Astrocyte of the spinal cord (primary cell): ENCODE measurements around the gene RNF113B.

Experiments
- DNase-seq: peaks from one replicate; pipeline ENCODE4 v3.0.0; 2011; ENCODE audit warnings: low read depth, low spot score
- H3K4me3 ChIP-seq: 2 replicates; pipeline ENCODE4 v1.5.1; 2011; ENCODE audit warnings: low read depth, mild to moderate bottlenecking, low read length, moderate library complexity
- CTCF ChIP-seq: IDR thresholded peaks from 2 replicates; pipeline ENCODE4 v1.5.1; 2012; ENCODE audit warnings: low read depth, mild to moderate bottlenecking, low read length, inconsistent platforms
- in situ Hi-C: cut with HindIII; loops from 2 replicates; pipeline ENCODE4 v1.10.0; 2017; ENCODE audit warnings: low sequenced_read_pairs

Gene RNF113B

GRCh38 chr13:98216135-98216565 is 39.1 kb upstream of the RNF113B start:
- H3K4me3 ChIP-seq: no peak overlapping the region
- DNase-seq: peak; percentile 94
- TF ChIP-seq CTCF: no peak
- in situ Hi-C loops: no loop called here

- H3K4me3 ChIP-seq: no peak overlapping the region
- in situ Hi-C loops: no loop called here
- DNase-seq: no peak
- TF ChIP-seq CTCF: no peak
Measured at GRCh38 chr13:98215508-98215907, 38.4 kb upstream of the RNF113B start.

- no peak for TF ChIP-seq CTCF
- DNase-seq: no peak
- in situ Hi-C loops: no loop called here
- no peak overlapping the region for H3K4me3 ChIP-seq
Measured at GRCh38 chr13:98214707-98215106, 37.6 kb upstream of the RNF113B start.

GRCh38 chr13:98214008-98214643 is 37.1 kb upstream of the RNF113B start:
- no peak for TF ChIP-seq CTCF

GRCh38 chr13:98213354-98213753 is 36.3 kb upstream of the RNF113B start:
- no peak for DNase-seq
- no peak overlapping the region for H3K4me3 ChIP-seq

More at GRCh38 chr13:98214008-98214643, 37.1 kb upstream of the RNF113B start:
- DNase-seq: peak; percentile 62
- H3K4me3 ChIP-seq: no peak overlapping the region
- in situ Hi-C loops: no loop called here

GRCh38 chr13:98212763-98213162 is 35.7 kb upstream of the RNF113B start:
- no peak for TF ChIP-seq CTCF
- in situ Hi-C loops: no loop called here
- DNase-seq: no peak
- no peak overlapping the region for H3K4me3 ChIP-seq

More at GRCh38 chr13:98213354-98213753, 36.3 kb upstream of the RNF113B start:
- TF ChIP-seq CTCF: no peak
- in situ Hi-C loops: no loop called here
